Right atrium auricular region (tissue), 2 donors: ENCODE data around the gene RASAL1. TPM values are rescaled to one million over a fixed set of nuclear protein-coding genes. Genes with fewer than 3 reads are reported as not detected.
A peak's percentile ranks its signal among the peaks of the same experiment; 100 is the strongest.

ENCODE experiments used
- DNase-seq: peaks from one replicate; pipeline ENCODE4 v3.0.0-alpha.2; 2019; ENCODE audit warnings: low spot score
- H3K27ac ChIP-seq, 2 donors: fragments of 200-600 bp; sonication (generic); 1 replicate in 1 of 2; 2 replicates in 1 of 2; pipeline ENCODE4 v1.5.1; 2016 to 2019
- H3K27me3 ChIP-seq, 2 donors: fragments of 200-600 bp; sonication (generic); one replicate each; pipeline versions ENCODE4 v1.5.1 to v1.6.0; 2017 to 2019
- H3K36me3 ChIP-seq: fragments of 200-600 bp; sonication (generic); one replicate; pipeline ENCODE4 v1.5.1; 2016
- H3K4me1 ChIP-seq, 2 donors: fragments of 200-600 bp; sonication (generic); one replicate each; pipeline versions ENCODE4 v1.5.1 to v1.6.0; 2017 to 2019
- H3K4me3 ChIP-seq, 2 donors: fragments of 200-600 bp; sonication (generic); 1 replicate in 1 of 2; 2 replicates in 1 of 2; pipeline ENCODE4 v1.5.1; 2017 to 2019; ENCODE audit warnings: mild to moderate bottlenecking in 1 of 2, moderate library complexity in 1 of 2
- H3K9me3 ChIP-seq, 2 donors: fragments of 200-600 bp; sonication (generic); one replicate each; pipeline ENCODE4 v1.5.1; 2019
- CTCF ChIP-seq, 2 donors: fragments of 200-600 bp; sonication (generic); IDR thresholded peaks; one replicate each; pipeline ENCODE4 v1.5.1; 2019; ENCODE audit warnings: antibody characterized with exemption in 2 of 2
- total RNA-seq, 2 donors: library from RNA; depleted of rRNA; stranded (reverse); fragments of >200 nt; gene quantifications; one replicate each; pipeline ENCODE4 v1.1.0, GENCODE V29; 2016

The RASAL1 gene
- total RNA-seq, 2 donors from 2014 or later = not detected

GRCh38 chr12:113059071-113059595 lies 76.4 kb downstream of the RASAL1 start:
- no peaks in the 10 kb centered on the region for H3K9me3 ChIP-seq
- no peak overlapping the region for H3K4me3 ChIP-seq
- DNase-seq = no peak
- no peak for TF ChIP-seq CTCF (IDR thresholded peaks at IDR 0.05)
- peaks cover 0 to 14% of the 10 kb centered on the region in 2 donors for H3K4me1 ChIP-seq
- H3K36me3 ChIP-seq = no peaks in the 10 kb centered on the region
- H3K27me3 ChIP-seq = peaks cover 2 to 6% of the 10 kb centered on the region in 2 donors
- no peak overlapping the region for H3K27ac ChIP-seq

DNA sequence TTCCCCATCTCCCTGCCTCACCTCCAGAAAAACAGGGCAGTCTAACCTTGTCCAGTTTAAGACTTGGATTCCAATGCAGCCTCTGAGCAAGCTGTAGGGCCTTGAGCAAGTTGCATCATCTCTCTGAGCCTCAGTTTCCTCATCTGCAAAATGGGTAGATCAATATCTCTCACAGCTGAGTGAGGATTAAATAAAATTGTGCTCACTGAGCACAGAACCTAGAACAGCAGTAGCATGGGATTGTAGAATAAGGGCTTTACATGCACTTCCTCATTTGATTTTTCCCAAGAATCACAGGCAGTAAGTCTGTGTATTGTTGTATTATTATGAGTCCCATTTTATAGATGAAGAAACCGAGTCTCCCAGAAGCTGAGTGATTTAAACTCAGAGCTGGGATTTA lies 77.0 kb downstream of the RASAL1 start:
- Histone ChIP-seq H3K4me3 (no peak overlapping the region), H3K27me3 (peaks cover 2 to 6% of the 10 kb centered on the region in 2 donors)
- no peak for DNase-seq

GRCh38 chr12:113057565-113058485 lies 77.7 kb downstream of the RASAL1 start:
- H3K27ac ChIP-seq = no peak overlapping the region
- peak overlapping the region; percentile 40 to 59 for H3K4me3 ChIP-seq

More for the DNA sequence above, 77.0 kb downstream of the RASAL1 start:
- TF ChIP-seq CTCF (IDR thresholded peaks at IDR 0.05) = no peak
- Histone ChIP-seq H3K4me1 (peaks cover 0 to 14% of the 10 kb centered on the region in 2 donors), H3K27ac (no peak overlapping the region), H3K9me3 (no peaks in the 10 kb centered on the region), H3K36me3 (no peaks in the 10 kb centered on the region)

GRCh38 chr12:113056631-113057488 lies 78.7 kb downstream of the RASAL1 start, which contains the start of gene DTX1:
Gene DTX1, plus strand, starts transcription at chr12:113056730. Its CDS starts 1,463 bp downstream, at chr12:113058193.
- no peak for TF ChIP-seq CTCF (IDR thresholded peaks at IDR 0.05)
- Histone ChIP-seq H3K4me3 (peak within 1 kb of the TSS; percentile 40 to 59), H3K4me1 (peaks cover 0 to 14% of the 10 kb centered on the region in 2 donors), H3K9me3 (no peaks in the 10 kb centered on the region), H3K27me3 (peaks cover 2 to 6% of the 10 kb centered on the region in 2 donors), H3K36me3 (no peaks in the 10 kb centered on the region), H3K27ac (no peak within 1 kb of the TSS)
- DNase-seq = no peak

More at GRCh38 chr12:113057565-113058485, 77.7 kb downstream of the RASAL1 start:
- peaks cover 0 to 14% of the 10 kb centered on the region in 2 donors for H3K4me1 ChIP-seq
- no peaks in the 10 kb centered on the region for H3K9me3 ChIP-seq
- H3K36me3 ChIP-seq = no peaks in the 10 kb centered on the region
- peaks cover 2 to 6% of the 10 kb centered on the region in 2 donors for H3K27me3 ChIP-seq
- no peak for DNase-seq
- TF ChIP-seq CTCF (IDR thresholded peaks at IDR 0.05) = no peak

DNA sequence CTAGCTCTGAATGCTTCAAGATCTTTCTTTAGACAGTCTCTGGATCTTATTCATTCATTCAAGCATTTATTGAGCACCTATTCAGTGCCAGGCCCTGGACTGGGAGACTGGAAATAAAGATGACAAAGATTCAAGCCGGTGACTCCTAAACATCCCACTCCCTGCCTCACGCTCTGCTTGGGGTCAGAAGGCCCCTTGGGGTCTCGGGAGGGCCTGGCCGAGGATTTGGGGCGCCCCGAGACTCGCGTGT lies 79.3 kb downstream of the RASAL1 start:
- H3K36me3 ChIP-seq = no peaks in the 10 kb centered on the region
- no peaks in the 10 kb centered on the region for H3K9me3 ChIP-seq
- no peak for TF ChIP-seq CTCF (IDR thresholded peaks at IDR 0.05)
- H3K27me3 ChIP-seq = peaks cover 2 to 6% of the 10 kb centered on the region in 2 donors
- peaks cover 0 to 14% of the 10 kb centered on the region in 2 donors for H3K4me1 ChIP-seq
- DNase-seq = no peak
- no peak overlapping the region for H3K27ac ChIP-seq
- H3K4me3 ChIP-seq = peak overlapping the region; percentile 40 to 59
